ENCODE results near the gene MRTFB.

Gene MRTFB

DNA sequence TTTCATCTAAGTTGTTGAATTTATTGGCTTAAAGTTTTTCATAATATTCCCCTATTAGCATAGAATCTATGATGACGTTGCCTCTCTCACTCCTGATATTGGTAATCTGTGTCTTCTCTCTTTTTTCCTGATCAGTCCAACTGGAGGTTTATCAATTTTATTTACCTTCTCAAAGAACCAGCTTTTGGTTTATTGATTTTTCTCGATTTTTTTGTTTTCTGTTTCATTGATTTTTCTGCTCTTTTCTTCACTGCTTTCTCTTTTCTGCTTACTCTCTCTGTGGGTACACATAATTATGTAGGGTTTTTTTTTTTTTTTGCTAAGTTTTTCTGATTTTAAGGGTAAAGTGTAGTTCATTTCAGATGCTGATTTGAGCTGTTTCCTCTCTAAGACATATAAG lies 29.7 kb downstream of the MRTFB start:
- H3K4me3 ChIP-seq (ENCODE audit: low read depth, low read length) = no peak overlapping the region
- ChIA-PET POLR2A (no interaction called here), CTCF (no interaction called here)
- DNase-seq (ENCODE audit: low read depth, low spot score) = no peak
- TF ChIP-seq, protein P1, sequence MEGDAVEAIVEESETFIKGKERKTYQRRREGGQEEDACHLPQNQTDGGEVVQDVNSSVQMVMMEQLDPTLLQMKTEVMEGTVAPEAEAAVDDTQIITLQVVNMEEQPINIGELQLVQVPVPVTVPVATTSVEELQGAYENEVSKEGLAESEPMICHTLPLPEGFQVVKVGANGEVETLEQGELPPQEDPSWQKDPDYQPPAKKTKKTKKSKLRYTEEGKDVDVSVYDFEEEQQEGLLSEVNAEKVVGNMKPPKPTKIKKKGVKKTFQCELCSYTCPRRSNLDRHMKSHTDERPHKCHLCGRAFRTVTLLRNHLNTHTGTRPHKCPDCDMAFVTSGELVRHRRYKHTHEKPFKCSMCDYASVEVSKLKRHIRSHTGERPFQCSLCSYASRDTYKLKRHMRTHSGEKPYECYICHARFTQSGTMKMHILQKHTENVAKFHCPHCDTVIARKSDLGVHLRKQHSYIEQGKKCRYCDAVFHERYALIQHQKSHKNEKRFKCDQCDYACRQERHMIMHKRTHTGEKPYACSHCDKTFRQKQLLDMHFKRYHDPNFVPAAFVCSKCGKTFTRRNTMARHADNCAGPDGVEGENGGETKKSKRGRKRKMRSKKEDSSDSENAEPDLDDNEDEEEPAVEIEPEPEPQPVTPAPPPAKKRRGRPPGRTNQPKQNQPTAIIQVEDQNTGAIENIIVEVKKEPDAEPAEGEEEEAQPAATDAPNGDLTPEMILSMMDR (IDR thresholded peaks at IDR 0.05; ENCODE audit: insufficient read depth, low read length, missing control alignments) = no peak

DNA sequence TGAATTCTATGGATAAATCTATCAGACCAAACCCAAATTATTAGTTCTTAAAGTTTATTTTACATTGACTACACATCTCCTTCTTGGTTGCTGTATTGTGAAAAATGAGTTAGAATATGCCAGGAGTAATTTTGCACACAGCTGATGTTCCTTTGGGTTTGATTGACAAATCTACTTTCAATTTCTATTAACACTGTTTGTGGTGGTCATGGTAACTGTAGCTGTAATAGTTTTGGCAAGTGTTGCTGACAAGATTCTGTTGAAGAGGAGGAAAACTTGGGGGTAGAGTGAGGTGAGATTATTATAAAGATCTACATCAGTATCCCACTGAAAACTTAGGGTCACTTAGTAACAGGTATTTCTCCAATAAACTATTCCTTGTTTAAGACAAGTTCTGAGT lies 30.3 kb downstream of the MRTFB start:
- TF ChIP-seq, protein P1 (IDR thresholded peaks at IDR 0.05; ENCODE audit: insufficient read depth, low read length, missing control alignments) = no peak
- no peak overlapping the region for H3K4me3 ChIP-seq (ENCODE audit: low read depth, low read length)
- ChIA-PET CTCF (no interaction called here), POLR2A (no interaction called here)
- DNase-seq (ENCODE audit: low read depth, low spot score) = no peak

GRCh38 chr16:14102925-14103720 lies 32.0 kb downstream of the MRTFB start:
- TF ChIP-seq, protein P1 (IDR thresholded peaks at IDR 0.05; ENCODE audit: insufficient read depth, low read length, missing control alignments) = no peak
- H3K4me3 ChIP-seq (ENCODE audit: low read depth, low read length) = no peak overlapping the region
- no peak for DNase-seq (ENCODE audit: low read depth, low spot score)
- POLR2A ChIA-PET = no interaction called here
- CTCF ChIA-PET = interaction anchor here (1.5 kb wide), 1 partner anchor 184 kb away, joined by 4 read pairs; the partner anchor contains the start of gene ERCC4

GRCh38 chr16:14104066-14104465 lies 32.9 kb downstream of the MRTFB start:
- DNase-seq (ENCODE audit: low read depth, low spot score) = no peak
- H3K4me3 ChIP-seq (ENCODE audit: low read depth, low read length) = no peak overlapping the region
- ChIA-PET POLR2A (no interaction called here), CTCF (no interaction called here)
- TF ChIP-seq, protein P1 (IDR thresholded peaks at IDR 0.05; ENCODE audit: insufficient read depth, low read length, missing control alignments) = no peak

DNA sequence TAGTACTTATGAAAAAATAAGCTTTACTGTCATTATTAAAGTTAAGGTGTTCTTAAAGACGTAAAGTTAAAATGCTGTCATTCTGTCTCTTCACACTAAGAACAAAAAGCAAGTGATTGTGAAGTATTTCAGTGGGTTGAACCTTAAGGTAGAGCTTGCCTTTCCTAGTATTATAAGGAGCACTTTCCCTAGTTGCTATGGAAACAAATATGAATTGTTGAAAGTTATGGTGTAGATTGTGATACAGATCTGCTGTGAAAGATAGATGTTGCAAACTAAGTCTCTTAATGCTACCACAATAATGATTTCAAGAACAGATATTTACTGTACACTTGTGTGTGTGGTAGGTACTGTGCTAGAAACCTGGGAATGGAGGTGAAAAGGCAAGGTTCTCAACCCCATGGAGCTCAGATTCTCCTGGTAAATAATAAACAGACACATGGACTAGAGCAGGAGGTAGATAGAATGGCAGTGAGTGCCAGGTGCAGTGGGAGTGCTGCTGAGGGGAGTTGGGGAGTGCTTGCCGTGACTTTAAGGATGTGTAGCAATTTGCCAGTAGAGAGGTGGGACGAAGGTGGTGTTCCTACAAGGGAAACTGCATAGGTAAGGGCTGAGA lies 34.7 kb downstream of the MRTFB start:
- POLR2A ChIA-PET = no interaction called here
- no peak for DNase-seq (ENCODE audit: low read depth, low spot score)
- TF ChIP-seq, protein P1 (IDR thresholded peaks at IDR 0.05; ENCODE audit: insufficient read depth, low read length, missing control alignments) = no peak
- CTCF ChIA-PET = interaction anchor here (1.0 to 2.4 kb wide), 2 partner anchors 12 to 182 kb away, joined by 5 to 6 read pairs; no protein-coding TSS in a partner anchor
- H3K4me3 ChIP-seq (ENCODE audit: low read depth, low read length) = no peak overlapping the region

GRCh38 chr16:14106457-14106856 lies 35.3 kb downstream of the MRTFB start:
- no peak for DNase-seq (ENCODE audit: low read depth, low spot score)
- CTCF ChIA-PET = interaction anchor here (1.0 to 2.4 kb wide), 2 partner anchors 13 to 183 kb away, joined by 5 to 6 read pairs; no protein-coding TSS in a partner anchor
- TF ChIP-seq, protein P1 (IDR thresholded peaks at IDR 0.05; ENCODE audit: insufficient read depth, low read length, missing control alignments) = no peak
- POLR2A ChIA-PET = no interaction called here
- no peak overlapping the region for H3K4me3 ChIP-seq (ENCODE audit: low read depth, low read length)
